Heart left ventricle (tissue), 13 donors: Measurements from ENCODE around the gene IL1RL1.

Experiments used
- POLR2A ChIP-seq, 2 donors: fragments of 450-650 bp; IDR thresholded peaks; one replicate each; pipeline ENCODE4 v1.6.1; 2017; ENCODE audit warnings: antibody characterized with exemption in 2 of 2, mild to moderate bottlenecking in 2 of 2, moderate library complexity in 2 of 2
- TF ChIP-seq, protein P1 (sequence below), 12 donors: fragments of 200-600 bp; sonication (generic) in 4 of 12; IDR thresholded peaks; one replicate each; pipeline versions ENCODE4 v1.5.0 to v1.8.0; 2018 to 2022; ENCODE audit warnings: antibody characterized with exemption in 12 of 12, mild to moderate bottlenecking in 5 of 12
- donor health status: ischemic (EF 13 %, LVEDD 7.1; RV severe dilation, severe dysfunction).
- donor health status: DM: no; HTN: yes; CAD: no.
- donor health status: DM: no; HTN: no; CAD: no.
- donor health status: ischemic (EF 25% LVEDD 6.9; RV normal size, moderate dysfunction).
- donor health status: ischemic (EF 25% LVEDD 5.7; RV mildly dilated, moderate dysfunction).
- donor health status: ischemic (EF 35%, LVEDD 5.7; RV mildly dilated, moderate dysfunction).
- donor health status: nonischemic (EF 11% LVEDD 7.7; RV severe dilation, severe dysfunction).
- donor health status: DM: yes; HTN: yes; CAD: no.
- donor health status: PGD.
- donor health status: ischemic (EF 29% LVEDD 5.4; RV normal size, mild dysfunction).
- donor health status: nonischemic (EF 23%, LVEDD 6.1; RV moderate dilation, normal function).

DNA sequence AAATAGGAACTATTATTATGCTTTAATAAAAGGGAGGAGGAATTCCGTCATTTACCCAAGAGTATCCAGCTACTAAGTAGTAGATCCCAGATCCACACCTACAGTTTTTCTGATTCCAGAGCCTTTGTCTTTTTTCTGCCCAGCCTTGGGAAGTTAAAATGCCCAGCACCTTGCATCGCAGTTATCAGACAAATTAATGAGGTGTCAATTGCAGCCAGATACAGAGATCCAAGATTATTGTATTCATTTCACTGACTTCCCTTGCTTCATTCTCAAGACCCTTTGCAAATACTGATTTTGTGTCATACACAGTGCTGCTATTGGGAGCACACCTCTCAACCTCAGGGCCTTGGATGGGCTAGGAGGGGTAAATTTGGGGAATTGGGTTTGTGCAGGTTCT lies 45.4 kb downstream of the IL1RL1 start:
- TF ChIP-seq POLR2A (IDR thresholded peaks at IDR 0.05): no peak
- TF ChIP-seq, protein P1, sequence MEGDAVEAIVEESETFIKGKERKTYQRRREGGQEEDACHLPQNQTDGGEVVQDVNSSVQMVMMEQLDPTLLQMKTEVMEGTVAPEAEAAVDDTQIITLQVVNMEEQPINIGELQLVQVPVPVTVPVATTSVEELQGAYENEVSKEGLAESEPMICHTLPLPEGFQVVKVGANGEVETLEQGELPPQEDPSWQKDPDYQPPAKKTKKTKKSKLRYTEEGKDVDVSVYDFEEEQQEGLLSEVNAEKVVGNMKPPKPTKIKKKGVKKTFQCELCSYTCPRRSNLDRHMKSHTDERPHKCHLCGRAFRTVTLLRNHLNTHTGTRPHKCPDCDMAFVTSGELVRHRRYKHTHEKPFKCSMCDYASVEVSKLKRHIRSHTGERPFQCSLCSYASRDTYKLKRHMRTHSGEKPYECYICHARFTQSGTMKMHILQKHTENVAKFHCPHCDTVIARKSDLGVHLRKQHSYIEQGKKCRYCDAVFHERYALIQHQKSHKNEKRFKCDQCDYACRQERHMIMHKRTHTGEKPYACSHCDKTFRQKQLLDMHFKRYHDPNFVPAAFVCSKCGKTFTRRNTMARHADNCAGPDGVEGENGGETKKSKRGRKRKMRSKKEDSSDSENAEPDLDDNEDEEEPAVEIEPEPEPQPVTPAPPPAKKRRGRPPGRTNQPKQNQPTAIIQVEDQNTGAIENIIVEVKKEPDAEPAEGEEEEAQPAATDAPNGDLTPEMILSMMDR (IDR thresholded peaks at IDR 0.05): no peak
